Activated T-helper 17 cell treated with anti-CD3 and anti-CD28 coated beads, Interleukin-2, amount 50 U/mL, for 72 hours (primary cell): ENCODE results near the gene GAB4. TPM values are rescaled to one million over a fixed set of nuclear protein-coding genes. Genes with fewer than 3 reads are reported as not detected.
"Not testable (repeated sequence)": the region's sequence is repeated elsewhere in the genome, so short reads cannot be mapped to it uniquely, and the experiment has no call there.

Source experiments
- ATAC-seq: fragments of 150-1000 bp; cut with Tn5 transposase; replicated peaks from 2 replicates; pipeline ENCODE4 v1.10.0; 2021; ENCODE audit warnings: mild to moderate bottlenecking, moderate library complexity
- H3K27ac Mint-ChIP-seq: one replicate; pipeline ENCODE4 v1.8.0; 2022; ENCODE audit warnings: mixed read lengths
- H3K27me3 Mint-ChIP-seq: one replicate; pipeline ENCODE4 v1.8.0; 2022; ENCODE audit warnings: mixed read lengths
- H3K36me3 Mint-ChIP-seq: one replicate; pipeline ENCODE4 v1.8.0; 2022; ENCODE audit warnings: low read depth, mild to moderate bottlenecking, mixed read lengths
- H3K4me1 Mint-ChIP-seq: one replicate; pipeline ENCODE4 v1.8.0; 2022; ENCODE audit warnings: mixed read lengths
- H3K4me3 Mint-ChIP-seq: one replicate; pipeline ENCODE4 v1.8.0; 2022; ENCODE audit warnings: mild to moderate bottlenecking, mixed read lengths
- H3K9me3 Mint-ChIP-seq: one replicate; pipeline ENCODE4 v1.8.0; 2022; ENCODE audit warnings: mixed read lengths
- total RNA-seq, 2 donors: library from RNA; stranded (reverse); gene quantifications; one replicate each; pipeline ENCODE4 v1.2.3, GENCODE V29; 2022

Gene GAB4
- total RNA-seq, 2 donors from 2014 or later: not detected

DNA sequence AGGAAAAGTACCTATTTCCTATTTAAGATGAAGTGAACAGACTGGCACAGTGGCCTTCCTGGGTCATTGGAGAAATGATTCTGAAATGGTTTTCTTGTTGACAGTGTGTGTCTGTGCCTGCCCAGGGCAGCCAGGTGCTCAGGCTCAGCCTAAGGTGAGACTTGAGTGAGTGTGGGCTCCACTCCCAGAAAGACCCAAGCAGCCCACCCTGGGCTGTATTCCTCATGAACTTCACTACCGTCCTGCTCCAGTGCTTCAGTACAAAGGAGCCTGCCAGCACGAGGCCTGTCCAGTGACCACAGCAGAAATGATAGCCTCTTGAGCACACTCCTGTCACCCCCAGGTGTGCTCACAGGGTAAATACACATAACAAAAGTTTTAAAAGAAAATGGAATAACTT lies 49.5 kb downstream of the GAB4 start:
- Mint-ChIP-seq H3K4me3 (no peak overlapping the region), H3K9me3 (no peaks in the 10 kb centered on the region), H3K27me3 (no peaks in the 10 kb centered on the region), H3K36me3 (no peaks in the 10 kb centered on the region), H3K4me1 (no peaks in the 10 kb centered on the region), H3K27ac (no peak overlapping the region)
- no peak for ATAC-seq

DNA sequence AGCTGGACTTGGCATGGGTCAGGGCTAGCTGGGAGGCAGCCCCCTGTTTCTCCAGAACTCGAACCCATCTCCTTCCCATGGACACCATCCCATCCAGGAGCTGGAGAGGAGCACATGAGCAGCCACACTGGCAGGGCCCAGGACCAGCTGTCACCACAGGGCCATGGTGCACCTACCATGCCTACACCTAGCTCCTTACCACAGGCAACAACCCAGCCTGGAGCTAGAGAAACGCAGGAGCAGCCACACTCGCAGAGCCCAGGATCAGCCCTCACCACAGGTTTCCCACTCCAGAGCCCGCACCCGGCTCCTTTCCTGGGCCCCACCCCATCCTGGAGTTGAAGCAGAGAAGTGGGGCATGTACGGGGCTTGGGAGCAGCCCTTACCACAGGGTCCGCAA lies 50.2 kb downstream of the GAB4 start:
- H3K36me3 Mint-ChIP-seq: no peaks in the 10 kb centered on the region
- no peaks in the 10 kb centered on the region for H3K27me3 Mint-ChIP-seq
- no peak for ATAC-seq
- no peaks in the 10 kb centered on the region for H3K4me1 Mint-ChIP-seq
- H3K27ac Mint-ChIP-seq: no peak overlapping the region
- H3K9me3 Mint-ChIP-seq: no peaks in the 10 kb centered on the region
- H3K4me3 Mint-ChIP-seq: no peak overlapping the region

- no peak overlapping the region for H3K4me3 Mint-ChIP-seq
- no peaks in the 10 kb centered on the region for H3K9me3 Mint-ChIP-seq
Observed at GRCh38 chr22:16956290-16956689, 51.7 kb downstream of the GAB4 start.

GRCh38 chr22:16955678-16956210 lies 52.3 kb downstream of the GAB4 start:
- Mint-ChIP-seq H3K4me3 (no peak overlapping the region), H3K27me3 (no peaks in the 10 kb centered on the region), H3K27ac (no peak overlapping the region), H3K9me3 (no peaks in the 10 kb centered on the region), H3K4me1 (no peaks in the 10 kb centered on the region), H3K36me3 (no peaks in the 10 kb centered on the region)
- no peak for ATAC-seq

More at GRCh38 chr22:16956290-16956689, 51.7 kb downstream of the GAB4 start:
- Mint-ChIP-seq H3K36me3 (no peaks in the 10 kb centered on the region), H3K27ac (no peak overlapping the region), H3K4me1 (no peaks in the 10 kb centered on the region), H3K27me3 (no peaks in the 10 kb centered on the region)
- no peak for ATAC-seq

DNA sequence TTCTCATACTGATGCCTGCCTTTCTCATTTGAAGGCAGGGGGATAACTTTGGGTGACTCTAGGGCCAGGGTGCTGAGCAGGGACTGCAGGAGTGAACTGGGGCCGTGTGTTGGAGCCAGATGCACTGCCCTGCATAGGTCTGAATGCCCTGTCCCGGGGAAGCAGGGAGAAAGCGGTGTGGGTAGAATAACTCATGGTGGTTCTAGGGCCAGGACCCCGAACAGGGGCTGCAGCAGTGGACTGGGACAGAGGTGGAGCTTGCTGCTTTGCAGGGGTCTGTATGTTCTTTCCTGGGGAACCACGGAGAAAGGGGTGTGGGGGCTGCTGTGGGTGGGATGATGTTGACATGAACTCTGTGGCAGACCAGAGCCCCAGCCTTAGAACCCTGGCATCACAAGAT lies 52.9 kb downstream of the GAB4 start:
- Mint-ChIP-seq H3K27ac (peak overlapping the region; percentile 19), H3K9me3 (no peaks in the 10 kb centered on the region), H3K4me1 (no peaks in the 10 kb centered on the region), H3K4me3 (no peak overlapping the region), H3K36me3 (no peaks in the 10 kb centered on the region), H3K27me3 (no peaks in the 10 kb centered on the region)
- no peak for ATAC-seq

DNA sequence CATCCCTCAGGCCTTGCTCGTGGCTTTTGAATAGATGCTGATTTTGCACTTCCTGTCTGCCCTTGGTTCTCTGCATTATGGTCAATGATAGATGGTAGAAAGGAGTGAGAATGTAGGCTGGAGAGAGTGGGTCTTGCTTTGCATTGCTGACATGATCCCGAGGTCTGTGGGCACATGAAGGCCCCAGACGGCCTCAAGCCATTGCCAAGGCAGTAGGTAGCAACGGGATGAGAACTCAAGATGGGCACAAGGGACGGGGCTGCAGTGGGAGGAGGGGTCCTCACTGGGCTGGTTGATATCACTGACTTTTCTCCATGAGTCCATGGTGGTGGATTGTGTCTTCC lies 54.0 kb downstream of the GAB4 start:
- Mint-ChIP-seq H3K27ac (no peak overlapping the region), H3K4me1 (peaks cover 10% of the 10 kb centered on the region), H3K4me3 (no peak overlapping the region), H3K27me3 (no peaks in the 10 kb centered on the region), H3K36me3 (no peaks in the 10 kb centered on the region), H3K9me3 (no peaks in the 10 kb centered on the region)
- no peak for ATAC-seq

DNA sequence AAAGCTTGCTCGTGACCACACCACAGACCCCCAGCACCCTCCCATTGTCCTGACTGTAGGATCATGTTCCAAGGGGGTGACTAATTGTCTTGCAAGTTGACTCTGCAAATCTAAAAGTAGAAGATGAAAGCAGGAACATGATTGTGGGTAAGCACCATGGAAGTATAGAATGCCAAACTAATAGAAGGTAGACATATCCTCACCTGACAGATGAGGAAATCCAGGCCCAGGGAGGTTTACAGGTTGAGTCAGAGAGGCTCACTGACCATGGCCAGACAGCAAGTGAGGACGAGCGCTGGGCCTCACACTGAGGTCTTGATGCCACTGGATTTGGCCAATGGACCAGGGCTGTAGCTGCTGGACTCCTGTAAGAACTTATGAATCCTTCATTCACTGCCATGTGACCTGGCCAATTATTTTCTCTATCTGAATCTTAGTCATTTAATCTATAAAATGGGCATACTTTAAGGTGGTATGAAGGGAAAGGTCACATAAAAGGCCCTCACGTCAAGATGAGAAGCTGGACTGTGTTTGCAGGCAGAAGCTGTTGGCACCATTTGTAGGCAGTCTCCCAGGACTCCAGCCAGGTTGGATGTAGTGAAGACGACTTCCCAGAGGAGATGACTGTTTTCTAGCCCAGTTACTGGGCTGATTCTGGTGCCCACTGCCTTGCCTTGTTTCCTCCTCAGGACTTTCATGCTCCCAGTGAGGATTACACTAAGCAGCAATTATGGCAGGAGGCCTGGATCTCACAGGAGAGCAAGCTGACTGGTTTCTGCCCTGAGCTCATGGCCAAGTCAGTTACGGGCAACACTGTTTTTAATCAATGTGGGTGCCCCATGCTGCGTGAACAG lies 54.6 kb downstream of the GAB4 start:
- no peaks in the 10 kb centered on the region for H3K36me3 Mint-ChIP-seq

DNA sequence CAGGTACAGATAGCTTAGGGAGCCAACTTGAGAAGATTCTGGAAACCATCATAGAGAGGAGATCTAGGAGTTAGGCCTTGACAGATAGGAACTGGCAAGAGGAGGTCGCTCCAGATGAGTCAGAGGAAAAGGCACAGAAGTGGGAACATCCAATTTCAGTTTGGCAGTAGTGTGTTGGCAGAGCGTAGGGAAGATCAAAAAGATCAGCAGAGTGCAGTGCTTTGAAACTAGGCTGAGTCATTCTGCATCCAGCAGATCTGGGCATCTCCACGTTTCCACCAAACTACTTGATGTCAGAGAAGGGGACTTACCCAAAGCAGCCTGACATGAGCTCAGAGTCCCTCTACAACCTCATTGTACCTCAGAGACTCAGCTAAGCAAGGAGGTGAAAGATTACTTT lies 58.5 kb downstream of the GAB4 start:
- peak; percentile 97 for ATAC-seq

More for the DNA sequence above, 54.6 kb downstream of the GAB4 start:
- no peak for ATAC-seq
- Mint-ChIP-seq H3K27me3 (no peaks in the 10 kb centered on the region), H3K4me3 (no peak overlapping the region), H3K9me3 (no peaks in the 10 kb centered on the region), H3K4me1 (peaks cover 10% of the 10 kb centered on the region), H3K27ac (no peak overlapping the region)

DNA sequence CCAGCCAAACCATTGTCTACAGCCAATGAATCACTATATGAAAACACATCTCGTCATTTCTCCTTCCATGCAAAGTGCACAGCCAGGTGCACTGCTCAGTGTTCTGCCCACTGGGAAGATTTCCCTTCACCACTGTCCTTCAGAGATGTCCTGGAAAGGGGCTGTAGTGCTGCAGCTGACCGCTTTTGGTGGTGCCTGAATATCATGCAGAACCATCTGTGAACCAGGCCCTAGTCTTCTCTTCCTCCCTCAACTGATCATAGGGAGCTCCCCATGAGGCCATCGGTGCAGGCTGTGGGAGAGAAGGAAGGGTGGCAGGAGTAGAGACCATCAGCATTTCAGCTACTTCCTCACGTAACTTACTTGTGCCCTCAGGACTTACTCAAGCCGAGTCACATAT lies 70.2 kb downstream of the GAB4 start:
- ATAC-seq: no peak
- Mint-ChIP-seq H3K27ac (no peak overlapping the region), H3K36me3 (no peaks in the 10 kb centered on the region), H3K4me1 (no peaks in the 10 kb centered on the region), H3K27me3 (peaks cover 17% of the 10 kb centered on the region), H3K9me3 (no peaks in the 10 kb centered on the region), H3K4me3 (no peak overlapping the region)

More for the DNA sequence above, 58.5 kb downstream of the GAB4 start:
- H3K36me3 Mint-ChIP-seq: no peaks in the 10 kb centered on the region
- H3K27me3 Mint-ChIP-seq: no peaks in the 10 kb centered on the region
- H3K27ac Mint-ChIP-seq: no peak overlapping the region
- no peak overlapping the region for H3K4me3 Mint-ChIP-seq
- no peaks in the 10 kb centered on the region for H3K9me3 Mint-ChIP-seq
- H3K4me1 Mint-ChIP-seq: peaks cover 10% of the 10 kb centered on the region

- not testable (repeated sequence) for H3K27ac Mint-ChIP-seq, H3K4me1 Mint-ChIP-seq, H3K4me3 Mint-ChIP-seq, H3K36me3 Mint-ChIP-seq, H3K9me3 Mint-ChIP-seq, ATAC-seq
- H3K27me3 Mint-ChIP-seq: peaks cover 15% of the 10 kb centered on the region
Observed at GRCh38 chr22:16937209-16937608, 70.8 kb downstream of the GAB4 start.

GRCh38 chr22:16936625-16937024 lies 71.4 kb downstream of the GAB4 start:
- H3K4me3 Mint-ChIP-seq: no peak overlapping the region
- no peak for ATAC-seq
- H3K36me3 Mint-ChIP-seq: no peaks in the 10 kb centered on the region
- H3K4me1 Mint-ChIP-seq: no peaks in the 10 kb centered on the region
- H3K27ac Mint-ChIP-seq: no peak overlapping the region
- no peaks in the 10 kb centered on the region for H3K9me3 Mint-ChIP-seq
- peaks cover 15% of the 10 kb centered on the region for H3K27me3 Mint-ChIP-seq

DNA sequence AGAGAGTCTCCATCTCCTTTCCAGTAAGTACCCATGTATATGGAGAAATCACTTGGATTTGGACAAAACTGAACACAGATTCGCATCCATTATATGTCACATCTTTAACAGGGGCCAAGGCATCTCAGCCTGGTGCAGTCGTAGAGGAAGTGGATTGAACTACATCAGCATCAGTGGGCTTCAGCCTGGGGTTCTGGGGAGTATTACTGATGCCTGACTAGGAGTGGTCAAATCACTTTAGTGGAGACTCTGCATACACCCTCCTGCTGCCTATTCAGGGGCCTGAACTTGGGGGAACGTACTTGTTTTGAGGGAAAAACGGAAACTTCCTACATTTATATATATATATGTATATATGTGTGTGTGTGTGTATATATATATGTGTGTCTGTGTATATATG lies 72.8 kb downstream of the GAB4 start:
- no peak overlapping the region for H3K27ac Mint-ChIP-seq
- H3K36me3 Mint-ChIP-seq: no peaks in the 10 kb centered on the region
- no peak for ATAC-seq
- no peak overlapping the region for H3K4me3 Mint-ChIP-seq
- H3K27me3 Mint-ChIP-seq: peaks cover 20% of the 10 kb centered on the region
- H3K9me3 Mint-ChIP-seq: no peaks in the 10 kb centered on the region
- H3K4me1 Mint-ChIP-seq: no peaks in the 10 kb centered on the region

DNA sequence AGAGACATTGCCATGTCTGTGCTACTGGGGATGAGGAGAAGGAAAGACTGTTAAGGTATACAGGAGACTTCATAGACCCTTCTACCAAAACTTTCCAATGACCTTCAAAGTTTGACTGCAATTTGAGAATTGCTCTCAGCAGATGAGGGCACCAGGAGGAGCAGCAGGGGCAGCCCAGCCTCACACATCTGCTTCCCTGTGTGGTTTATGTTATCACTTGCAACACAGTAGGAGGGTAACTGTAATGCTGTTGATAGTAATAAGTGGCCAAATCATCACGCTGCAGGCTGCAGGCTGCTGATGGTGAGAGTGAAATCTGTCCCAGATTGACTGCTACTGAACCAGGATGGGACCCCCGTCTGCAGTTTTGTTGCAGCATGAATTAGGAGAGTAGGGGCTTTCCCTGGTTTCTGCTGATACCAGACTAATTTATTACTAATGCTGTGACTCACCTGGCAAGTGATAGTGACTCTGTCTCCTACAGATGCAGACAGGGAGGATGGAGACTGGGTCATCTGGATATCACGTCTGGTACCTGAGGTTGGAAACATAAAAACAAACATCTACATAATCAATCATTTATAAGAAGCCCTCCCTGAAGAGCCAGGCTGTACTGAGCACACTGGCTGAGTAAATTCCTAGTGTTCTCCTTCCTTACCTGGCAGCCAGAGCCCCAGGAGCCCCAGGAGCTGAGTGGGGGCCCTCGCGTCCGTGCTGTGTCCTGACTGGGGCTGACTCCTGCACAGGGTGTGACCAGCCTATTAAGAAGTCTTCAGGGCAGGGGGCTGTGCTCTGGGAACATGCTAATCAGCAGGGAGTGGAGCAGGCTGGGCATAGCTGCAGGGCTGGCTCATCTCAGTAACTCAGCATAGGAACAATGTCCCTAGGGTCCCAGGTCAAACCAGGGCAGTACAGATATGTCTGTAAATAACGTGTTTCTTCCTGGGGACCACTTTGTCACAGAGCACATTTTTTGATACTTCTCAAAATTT lies 74.4 kb downstream of the GAB4 start:
- Mint-ChIP-seq H3K36me3 (no peaks in the 10 kb centered on the region), H3K9me3 (no peaks in the 10 kb centered on the region), H3K27me3 (peaks cover 29% of the 10 kb centered on the region), H3K4me1 (no peaks in the 10 kb centered on the region), H3K27ac (no peak overlapping the region), H3K4me3 (no peak overlapping the region)
- no peak for ATAC-seq

- no peak overlapping the region for H3K4me3 Mint-ChIP-seq
- H3K27me3 Mint-ChIP-seq: peaks cover 35% of the 10 kb centered on the region
- H3K4me1 Mint-ChIP-seq: no peaks in the 10 kb centered on the region
- H3K27ac Mint-ChIP-seq: no peak overlapping the region
- no peak for ATAC-seq
- no peaks in the 10 kb centered on the region for H3K36me3 Mint-ChIP-seq
- no peaks in the 10 kb centered on the region for H3K9me3 Mint-ChIP-seq
Observed at GRCh38 chr22:16932577-16932976, 75.4 kb downstream of the GAB4 start.
